D341Med (cell line): Measurements from ENCODE around the gene PDE6C.

Experiments
- DNase-seq: peaks from one replicate; pipeline ENCODE4 v3.0.0; 2012; ENCODE audit warnings: low spot score

Gene PDE6C

DNA sequence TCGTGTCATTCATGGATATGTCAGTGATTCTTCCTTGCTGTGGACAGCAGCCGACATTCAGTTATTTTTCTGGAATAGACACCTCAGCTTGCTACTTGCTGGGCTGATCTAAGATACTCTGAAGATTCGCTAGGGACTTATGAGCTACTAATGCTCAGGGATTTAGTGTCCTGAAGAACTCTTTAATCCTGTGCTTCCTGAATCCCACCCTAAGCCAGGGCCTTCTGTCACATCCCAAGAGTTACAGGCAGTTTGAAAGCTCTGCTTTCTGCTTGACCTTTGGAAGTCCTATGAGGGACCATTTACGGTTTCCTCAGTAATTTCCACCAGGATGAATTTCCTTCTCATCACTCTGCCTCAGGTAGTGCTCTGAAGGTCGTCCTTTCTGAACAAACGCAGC is at the start of gene PDE6C:
PDE6C (plus strand) TSS at position 227 of the 400 bp plus-strand sequence. CDS start 189 bp downstream, outside the sequence.
- DNase-seq: peak; percentile 33

- DNase-seq: no peak
Observed at GRCh38 chr10:93565446-93565845, 46.9 kb upstream of the PDE6C start.

- peak; percentile 43 for DNase-seq
Observed at GRCh38 chr10:93566435-93567276, 45.7 kb upstream of the PDE6C start, which contains the start of gene FFAR4. TSS of gene FFAR4 (plus strand) at chr10:93566665. CDS start at chr10:93566721, 56 bp downstream.

GRCh38 chr10:93567277-93568104 is 44.8 kb upstream of the PDE6C start:
- DNase-seq: no peak

GRCh38 chr10:93568105-93568390 is 44.3 kb upstream of the PDE6C start:
- DNase-seq: no peak

GRCh38 chr10:93570383-93570782 is 42.0 kb upstream of the PDE6C start:
- DNase-seq: no peak

DNA sequence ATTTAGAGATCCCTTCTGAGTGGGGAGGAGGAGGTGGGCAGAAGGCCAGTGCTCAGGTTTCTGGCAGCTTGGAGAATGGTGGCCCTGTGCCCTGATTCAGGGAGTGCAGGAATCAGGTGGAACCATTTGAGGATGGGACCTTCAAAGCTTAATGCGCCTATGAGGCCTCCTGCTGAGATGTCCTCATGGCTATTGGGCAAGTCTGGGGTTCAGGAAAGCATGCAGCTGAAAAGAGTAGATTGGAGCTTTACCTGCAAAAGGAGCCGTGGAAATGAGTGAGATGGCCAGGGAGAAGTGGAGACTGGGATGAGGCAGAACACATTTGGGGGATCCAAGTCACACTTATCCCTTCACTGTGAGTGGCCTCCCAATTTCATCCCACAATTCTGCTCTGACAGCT is 39.7 kb upstream of the PDE6C start:
- no peak for DNase-seq

GRCh38 chr10:93573051-93573909 is 39.1 kb upstream of the PDE6C start:
- no peak for DNase-seq

GRCh38 chr10:93573924-93574323 is 38.4 kb upstream of the PDE6C start:
- no peak for DNase-seq

GRCh38 chr10:93576888-93577287 is 35.4 kb upstream of the PDE6C start:
- no peak for DNase-seq

DNA sequence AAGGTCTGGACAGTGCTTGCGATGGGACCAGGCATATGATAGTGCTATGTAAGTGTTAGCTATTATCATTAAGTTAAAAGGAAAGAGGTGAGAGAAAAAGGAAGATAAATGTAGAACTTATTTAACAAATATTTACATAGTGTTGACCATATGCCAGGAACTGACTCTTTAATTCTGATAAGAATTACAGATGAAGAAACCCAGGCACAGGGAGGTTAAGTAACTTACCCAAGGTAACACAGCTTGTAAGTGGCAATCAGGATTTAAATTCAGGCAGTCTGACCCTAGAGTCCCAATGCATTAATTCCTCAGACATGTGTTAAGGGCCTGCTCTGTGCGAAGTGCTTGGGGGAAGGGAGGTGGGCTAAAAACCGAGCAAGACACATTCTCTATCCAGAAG is 34.8 kb upstream of the PDE6C start:
- DNase-seq: no peak

DNA sequence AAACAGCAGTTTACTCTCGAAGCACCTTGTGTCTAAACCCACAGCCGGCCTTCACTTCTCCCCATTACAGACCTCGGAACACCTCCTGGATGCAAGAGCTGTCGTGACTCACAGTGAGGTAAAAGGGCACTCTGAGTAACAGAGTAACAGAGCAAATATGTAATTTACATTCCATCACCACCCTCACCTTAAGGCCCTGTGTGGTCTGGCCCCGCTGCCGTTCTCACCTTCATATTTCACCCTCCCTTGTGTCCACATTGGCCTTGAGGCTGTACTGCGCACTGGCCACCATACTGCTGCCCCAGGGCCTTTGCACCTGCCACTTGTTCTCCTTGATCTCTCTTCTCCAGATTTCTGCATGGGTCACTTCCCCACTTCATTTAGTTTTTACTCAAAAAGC is 33.2 kb upstream of the PDE6C start:
- no peak for DNase-seq

GRCh38 chr10:93579985-93580711 is 32.2 kb upstream of the PDE6C start:
- DNase-seq: no peak

GRCh38 chr10:93580828-93581227 is 31.5 kb upstream of the PDE6C start:
- DNase-seq: no peak

- DNase-seq: no peak
Observed at GRCh38 chr10:93584445-93584844, 27.9 kb upstream of the PDE6C start.

DNA sequence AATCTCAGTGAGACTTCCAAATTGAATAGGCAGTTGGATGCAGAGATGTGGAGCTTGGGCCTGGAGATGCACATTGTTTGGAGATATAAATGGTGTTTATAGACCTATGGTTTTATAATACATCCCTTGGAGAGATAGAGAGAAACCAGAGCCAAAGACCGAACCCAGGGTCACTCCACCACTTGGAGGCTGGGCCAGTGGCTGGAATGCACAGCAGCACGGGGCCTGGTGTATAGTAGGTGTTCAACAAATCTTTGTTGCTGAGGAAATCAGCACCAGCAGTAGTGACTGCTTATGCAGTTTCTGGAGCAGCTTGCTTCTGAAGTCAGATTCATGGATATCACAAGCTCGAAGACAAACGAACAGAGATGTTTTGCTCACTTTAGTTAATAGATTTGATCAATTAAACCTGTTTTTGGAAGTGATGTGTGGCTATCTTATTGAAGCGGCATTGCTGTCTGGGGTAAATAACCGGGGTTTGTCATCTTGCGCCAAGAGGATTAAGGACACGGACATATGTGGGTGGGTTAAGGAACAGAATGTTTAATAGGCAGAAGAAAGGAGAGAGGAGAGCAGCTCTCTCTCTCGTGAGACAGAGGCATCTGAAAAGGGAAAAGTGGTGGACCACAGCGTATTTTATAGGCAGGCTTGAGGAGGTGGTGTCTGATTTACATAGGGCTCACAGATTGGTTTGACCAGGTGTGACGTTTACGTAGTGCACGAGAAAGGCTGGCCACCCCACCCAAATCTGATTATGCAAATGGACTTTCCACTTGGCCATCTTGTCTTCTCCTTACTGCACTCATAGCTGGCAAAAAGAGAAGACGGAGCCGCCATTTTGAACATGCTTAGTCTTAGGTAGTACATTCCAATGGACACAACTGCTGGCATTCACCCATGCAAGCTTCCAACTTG is 22.4 kb upstream of the PDE6C start:
- no peak for DNase-seq

- no peak for DNase-seq
Observed at GRCh38 chr10:93590638-93591037, 21.7 kb upstream of the PDE6C start.

DNA sequence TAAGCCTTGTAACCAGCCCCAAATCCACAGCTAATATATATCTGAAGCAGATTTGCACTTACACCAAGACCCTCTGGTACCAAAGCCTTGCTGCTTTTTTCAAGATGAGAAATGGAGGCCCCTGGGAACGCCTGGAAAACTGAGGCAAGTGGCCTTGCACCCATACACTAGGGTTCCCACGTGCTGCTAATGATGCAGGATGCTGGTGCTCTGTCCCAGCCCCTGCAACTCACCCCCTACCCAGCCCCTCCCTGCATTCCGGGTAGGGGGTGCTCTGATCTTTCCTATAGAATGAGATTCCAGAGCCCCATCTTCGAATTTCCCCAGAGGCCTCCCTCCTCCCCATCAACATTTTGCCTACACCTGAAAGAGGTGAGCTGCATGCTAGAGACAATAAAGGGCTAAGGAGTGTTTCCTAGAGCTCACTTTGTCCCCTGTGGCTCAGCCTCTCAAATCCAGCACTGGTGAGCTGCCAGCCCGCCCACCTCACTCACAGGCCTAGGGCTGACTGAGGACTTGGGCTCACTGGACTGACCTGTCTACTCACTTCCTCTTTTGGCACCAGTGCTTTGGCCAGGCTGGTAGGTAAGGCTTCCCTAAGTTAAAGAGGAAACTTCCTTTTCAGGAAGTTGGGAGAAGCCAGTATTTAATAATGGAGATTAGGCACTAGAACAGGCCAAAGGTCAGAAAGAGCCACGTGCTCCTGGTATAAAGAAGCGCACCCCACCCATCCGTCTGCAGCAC is 21.1 kb upstream of the PDE6C start:
- DNase-seq: no peak

DNA sequence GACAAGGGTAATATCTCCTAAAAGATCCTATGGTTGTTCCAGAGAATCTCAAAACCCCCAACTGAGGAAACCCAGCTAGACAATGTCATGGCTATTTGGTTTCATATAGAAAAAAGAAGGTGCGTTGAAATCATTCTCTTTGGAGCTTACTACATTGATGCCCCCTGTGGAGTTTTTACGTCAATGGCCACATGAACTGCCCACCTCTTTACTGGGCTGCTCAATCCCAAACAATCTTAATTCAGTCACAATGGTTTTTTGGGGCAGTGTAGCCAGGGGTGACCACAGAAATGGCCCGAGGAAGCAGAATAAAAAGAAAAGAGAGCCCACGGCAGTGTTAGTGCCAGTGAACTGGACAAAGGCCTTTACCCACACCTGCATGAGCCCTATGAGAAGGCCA is 19.1 kb upstream of the PDE6C start:
- DNase-seq: no peak

GRCh38 chr10:93593749-93594148 is 18.6 kb upstream of the PDE6C start:
- no peak for DNase-seq
